Mesodermal cell (in vitro differentiated cells): ENCODE data around the gene SWSAP1.

ENCODE experiments used
- H3K27ac ChIP-seq: 2 replicates; pipeline ENCODE4 v1.7.0; 2013; ENCODE audit warnings: mild to moderate bottlenecking, low read depth, low read length, moderate library complexity; ENCODE audit not compliant: severe bottlenecking
- H3K36me3 ChIP-seq: 2 replicates; pipeline ENCODE4 v1.7.1; 2013; ENCODE audit warnings: mild to moderate bottlenecking, low read length, moderate library complexity; ENCODE audit not compliant: control insufficient read depth, insufficient read depth
- H3K4me1 ChIP-seq: one replicate; pipeline ENCODE4 v1.7.1; 2013; ENCODE audit warnings: mild to moderate bottlenecking, low read length; ENCODE audit not compliant: insufficient read depth, control insufficient read depth, poor library complexity, severe bottlenecking
- H3K4me3 ChIP-seq: 2 replicates; pipeline ENCODE4 v1.7.0; 2013; ENCODE audit warnings: low read length, control low read depth, mild to moderate bottlenecking; ENCODE audit not compliant: insufficient read depth, poor library complexity, severe bottlenecking; ENCODE audit errors: extremely low read depth
- H3K9me3 ChIP-seq: 2 replicates; pipeline ENCODE4 v1.7.1; 2013; ENCODE audit warnings: mild to moderate bottlenecking, low read length, moderate library complexity; ENCODE audit not compliant: control insufficient read depth
- WGBS, 2 experiments: methylation state at CpG; one replicate each; pipeline ENCODE4 v1.1.5; 2013; ENCODE audit warnings: missing lambda C conversion rate in 2 of 2; ENCODE audit not compliant: insufficient coverage in 2 of 2; 5-methylcytosine and 5-hydroxymethylcytosine counted together

The SWSAP1 gene

DNA sequence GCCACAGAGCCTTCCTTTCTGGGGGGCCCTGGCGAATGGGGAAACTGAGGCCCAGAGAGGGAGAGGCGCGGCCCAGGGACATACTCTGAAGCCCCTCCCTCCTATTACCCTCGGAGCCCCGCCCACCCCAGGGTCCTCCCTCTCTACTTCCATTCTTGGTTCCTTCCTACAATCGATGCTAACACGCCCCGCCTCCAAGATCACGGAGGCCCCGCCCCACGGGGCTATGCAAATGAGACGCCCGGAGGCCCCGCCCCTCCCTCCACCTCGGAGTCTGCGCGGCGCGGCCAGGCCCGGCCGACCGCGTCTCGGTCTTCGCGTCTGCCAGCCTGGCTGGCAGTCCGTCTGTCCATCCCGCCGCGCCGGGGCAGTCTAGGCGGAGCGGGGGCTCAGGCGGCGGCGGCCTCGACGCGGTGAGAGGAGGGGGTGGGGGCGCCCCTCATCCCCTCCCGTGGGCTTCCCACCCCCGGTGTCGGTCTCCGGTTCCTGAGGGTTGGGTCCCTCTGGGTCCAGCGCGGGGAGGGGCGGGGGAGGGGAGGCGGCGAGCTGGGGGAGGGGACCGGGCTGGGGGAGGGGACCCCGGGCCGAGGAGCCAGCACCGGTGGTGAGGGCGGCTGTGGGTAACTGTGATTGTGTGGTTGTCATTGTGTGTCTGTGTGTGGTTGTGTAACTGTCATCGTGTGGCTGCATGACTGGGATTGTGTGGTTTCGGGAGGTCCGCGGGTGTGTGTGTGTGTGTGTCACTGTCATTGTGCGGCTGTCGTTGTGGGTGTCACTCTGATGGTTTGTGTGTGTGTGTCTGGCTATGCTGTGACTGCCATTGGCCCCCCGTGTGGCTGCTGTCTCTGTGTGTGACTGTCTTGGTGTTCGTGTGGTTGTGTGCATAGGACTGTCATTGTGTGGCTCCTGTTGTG is 19.0 kb upstream of the SWSAP1 start, which contains the start of gene PLPPR2:
PLPPR2 (plus strand) TSS at position 273 of the 914 bp plus-strand sequence. CDS start 2,242 bp downstream, outside the sequence.
- H3K4me3 ChIP-seq = peak within 1 kb of the TSS; percentile 47
- H3K36me3 ChIP-seq = no peaks in the 10 kb centered on the region
- H3K9me3 ChIP-seq = no peaks in the 10 kb centered on the region
- H3K27ac ChIP-seq = no peak within 1 kb of the TSS
- WGBS, 2 experiments = 8 to 22% methylated on average over 21 to 26 of the region's 62 CpGs
- no peaks in the 10 kb centered on the region for H3K4me1 ChIP-seq

DNA sequence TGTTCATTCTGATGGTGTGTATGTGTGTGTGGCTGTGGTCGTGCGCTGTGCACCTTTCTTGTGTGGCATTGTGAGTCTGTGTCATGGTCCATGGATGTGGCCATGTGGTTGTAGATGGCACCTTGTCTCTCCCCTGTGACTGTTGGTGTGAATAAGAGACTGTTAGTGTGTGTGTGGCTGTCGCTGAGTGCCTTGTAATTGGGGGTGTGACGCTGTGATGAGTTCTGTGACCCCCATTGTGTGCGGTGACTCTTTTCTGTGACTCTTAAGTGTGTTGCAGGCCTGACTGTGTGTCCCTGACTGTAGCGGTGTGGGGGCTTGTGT is 18.4 kb upstream of the SWSAP1 start:
- Histone ChIP-seq H3K9me3 (no peaks in the 10 kb centered on the region), H3K4me1 (no peaks in the 10 kb centered on the region), H3K27ac (no peak overlapping the region), H3K4me3 (peak overlapping the region; percentile 47), H3K36me3 (no peaks in the 10 kb centered on the region)
- WGBS, 2 experiments = 81 to 87% methylated on average over 5 to 6 of the region's 6 CpGs

DNA sequence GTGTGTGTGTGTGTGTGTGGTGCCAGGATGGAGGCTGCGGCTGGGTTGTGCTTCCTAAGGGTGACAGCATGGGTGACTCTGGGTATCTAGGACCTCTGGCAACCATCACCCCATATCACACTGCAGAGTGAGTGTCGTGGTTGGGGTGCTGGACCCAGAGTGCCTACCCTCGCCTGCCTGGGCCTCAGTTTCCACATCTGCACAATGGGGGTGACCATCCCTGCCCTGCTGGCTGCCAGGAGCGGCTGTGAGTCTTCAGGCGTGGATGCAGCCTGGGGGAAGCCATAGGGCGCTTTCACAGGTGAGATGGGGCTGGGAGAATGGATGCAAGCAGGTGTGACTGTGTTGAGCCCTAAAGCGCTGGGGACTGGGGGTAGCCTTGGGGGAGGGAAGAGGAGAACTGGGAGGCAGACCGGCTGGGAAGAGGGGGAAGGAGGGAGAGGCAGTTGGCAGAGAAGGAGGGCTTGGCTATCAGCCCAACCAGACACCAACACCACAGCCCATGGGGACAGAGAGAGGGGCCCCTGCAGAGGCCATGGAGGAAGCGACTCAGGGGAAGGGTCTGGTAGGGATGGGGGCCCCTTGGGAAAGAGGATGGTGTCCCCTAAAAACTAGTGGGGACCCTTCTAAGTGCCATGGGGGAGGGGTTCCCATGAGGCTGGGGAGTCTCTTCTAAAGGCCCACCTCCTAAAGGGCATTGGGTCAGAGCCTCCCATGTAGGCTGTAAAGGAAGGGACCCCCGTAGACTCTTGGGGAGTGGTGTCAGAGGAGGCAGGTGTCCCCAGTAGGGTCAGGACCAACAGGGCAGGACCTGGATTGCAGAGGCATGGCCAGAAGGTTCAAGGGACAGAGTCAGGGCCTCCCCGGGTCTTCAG is 17.6 kb upstream of the SWSAP1 start:
- no peaks in the 10 kb centered on the region for H3K9me3 ChIP-seq
- H3K27ac ChIP-seq = no peak overlapping the region
- 79 to 81% methylated on average over 6 to 10 of the region's 11 CpGs for WGBS, 2 experiments
- no peaks in the 10 kb centered on the region for H3K36me3 ChIP-seq
- H3K4me1 ChIP-seq = no peaks in the 10 kb centered on the region
- H3K4me3 ChIP-seq = no peak overlapping the region

DNA sequence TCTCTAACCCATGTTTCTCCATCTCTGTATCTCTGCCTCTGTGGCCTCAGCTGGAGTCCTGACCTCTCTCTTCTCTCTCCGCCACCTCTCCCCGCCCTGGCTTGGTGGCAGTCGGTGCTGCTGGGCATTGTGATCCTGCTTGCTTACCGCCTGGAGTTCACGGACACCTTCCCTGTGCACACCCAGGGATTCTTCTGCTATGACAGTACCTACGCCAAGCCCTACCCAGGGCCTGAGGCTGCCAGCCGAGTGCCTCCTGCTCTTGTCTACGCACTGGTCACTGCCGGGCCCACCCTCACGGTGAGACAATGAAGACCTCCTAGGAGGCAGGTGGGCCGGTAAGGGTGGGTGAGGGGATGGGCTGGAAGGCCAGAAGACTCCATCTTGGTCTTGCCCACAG is 15.0 kb upstream of the SWSAP1 start:
- H3K4me1 ChIP-seq = no peaks in the 10 kb centered on the region
- no peak overlapping the region for H3K4me3 ChIP-seq
- no peaks in the 10 kb centered on the region for H3K36me3 ChIP-seq
- H3K27ac ChIP-seq = no peak overlapping the region
- no peaks in the 10 kb centered on the region for H3K9me3 ChIP-seq
- 89 to 92% methylated on average over 7 to 11 of the region's 11 CpGs for WGBS, 2 experiments

DNA sequence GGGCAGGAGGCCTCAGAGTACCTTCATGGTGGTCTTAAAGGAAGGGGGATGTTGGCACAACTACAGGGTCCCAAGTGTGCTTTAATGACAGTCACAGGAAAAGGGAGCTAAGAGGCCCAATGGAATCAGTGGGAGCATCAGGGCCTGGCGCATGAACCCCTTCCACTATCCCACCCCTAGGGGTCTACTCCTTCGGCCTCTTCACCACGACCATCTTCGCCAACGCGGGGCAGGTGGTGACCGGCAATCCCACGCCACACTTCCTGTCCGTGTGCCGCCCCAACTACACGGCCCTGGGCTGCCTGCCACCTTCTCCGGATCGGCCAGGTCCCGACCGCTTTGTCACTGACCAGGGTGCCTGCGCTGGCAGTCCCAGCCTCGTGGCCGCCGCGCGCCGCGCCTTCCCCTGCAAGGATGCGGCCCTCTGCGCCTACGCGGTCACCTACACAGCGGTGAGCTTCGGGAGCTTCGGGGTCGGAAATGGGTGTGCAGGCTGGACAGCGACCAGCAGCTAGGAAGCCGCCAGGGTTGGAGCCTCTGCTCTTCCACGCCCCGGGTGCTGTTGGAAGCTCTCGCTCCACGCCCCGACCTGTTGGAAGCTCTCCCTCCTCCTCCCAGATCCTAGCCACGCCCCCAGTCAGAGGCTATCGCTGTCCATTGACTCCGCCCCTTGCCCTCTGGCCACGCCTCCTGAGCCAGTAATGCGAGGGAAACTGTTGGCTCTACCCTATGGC is 13.3 kb upstream of the SWSAP1 start:
- H3K36me3 ChIP-seq = peaks cover 2% of the 10 kb centered on the region
- no peaks in the 10 kb centered on the region for H3K9me3 ChIP-seq
- H3K4me1 ChIP-seq = no peaks in the 10 kb centered on the region
- WGBS, 2 experiments = 46 to 47% methylated on average over 40 to 43 of the region's 43 CpGs
- no peak overlapping the region for H3K4me3 ChIP-seq
- H3K27ac ChIP-seq = no peak overlapping the region

DNA sequence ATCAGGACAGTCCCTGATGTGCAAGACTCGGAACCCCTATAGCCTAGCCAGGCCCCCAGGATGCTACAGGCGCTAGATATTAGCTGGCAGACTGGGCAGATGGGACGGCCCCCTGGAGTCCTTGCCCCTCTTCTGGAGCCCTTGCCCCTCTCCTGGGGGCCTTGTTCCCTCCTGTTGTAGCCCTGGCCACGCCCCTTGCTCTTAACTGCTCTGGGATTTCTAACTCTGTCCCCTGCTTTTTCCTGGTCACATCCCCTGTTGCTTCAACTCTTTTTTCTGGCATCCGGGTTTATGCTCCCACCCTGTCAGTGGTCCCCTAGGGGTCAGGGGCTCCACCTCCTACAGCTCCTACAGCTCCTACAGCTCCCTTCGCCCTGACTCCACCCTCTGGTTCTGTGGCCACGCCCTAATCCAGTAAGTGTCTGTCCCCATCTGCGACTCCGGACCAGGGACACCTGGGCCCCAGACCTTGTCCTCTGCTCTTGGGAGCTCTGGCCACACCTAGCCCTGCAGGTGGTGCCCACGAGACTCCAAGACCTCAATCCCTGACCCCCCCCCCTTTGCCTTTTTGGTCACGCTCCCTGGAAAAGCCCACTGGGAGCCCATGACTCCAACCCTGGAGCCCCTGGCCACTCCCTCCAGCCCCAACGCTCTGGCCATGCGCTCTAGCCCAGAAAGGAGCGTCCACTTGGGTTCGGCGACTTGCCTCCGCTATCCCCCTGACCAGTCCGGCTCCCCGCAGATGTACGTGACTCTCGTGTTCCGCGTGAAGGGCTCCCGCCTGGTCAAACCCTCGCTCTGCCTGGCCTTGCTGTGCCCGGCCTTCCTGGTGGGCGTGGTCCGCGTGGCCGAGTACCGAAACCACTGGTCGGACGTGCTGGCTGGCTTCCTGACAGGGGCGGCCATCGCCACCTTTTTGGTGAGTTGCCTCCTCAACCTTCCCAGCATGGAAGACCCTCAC is 12.4 kb upstream of the SWSAP1 start:
- Histone ChIP-seq H3K27ac (no peak overlapping the region), H3K36me3 (peaks cover 2% of the 10 kb centered on the region), H3K4me3 (no peak overlapping the region), H3K9me3 (no peaks in the 10 kb centered on the region), H3K4me1 (no peaks in the 10 kb centered on the region)
- 85 to 91% methylated on average over 24 to 34 of the region's 35 CpGs for WGBS, 2 experiments

DNA sequence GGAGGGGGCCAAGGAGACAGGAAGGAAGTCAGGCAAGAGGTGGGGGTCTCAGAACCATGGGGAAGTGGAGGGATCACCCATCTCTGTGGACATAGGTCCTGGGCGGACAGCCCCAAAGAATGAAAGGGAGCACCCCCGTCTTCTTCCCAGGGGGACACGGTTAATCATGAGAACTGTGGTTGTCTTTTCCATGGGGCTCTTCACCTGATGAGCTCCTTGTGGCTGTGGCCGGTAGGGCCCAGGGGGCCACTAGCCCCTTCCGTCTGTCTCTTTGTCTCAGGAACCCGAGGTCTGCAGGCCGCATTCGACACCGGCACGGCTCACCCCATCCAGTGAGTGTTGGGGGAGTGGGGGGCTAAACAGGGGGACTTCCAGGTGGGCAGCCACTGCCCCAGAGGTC is 10.6 kb upstream of the SWSAP1 start:
- Histone ChIP-seq H3K4me1 (no peaks in the 10 kb centered on the region), H3K36me3 (peaks cover 2% of the 10 kb centered on the region), H3K9me3 (no peaks in the 10 kb centered on the region), H3K27ac (no peak overlapping the region), H3K4me3 (no peak overlapping the region)
- WGBS, 2 experiments = 88 to 98% methylated on average over 6 to 9 of the region's 10 CpGs

DNA sequence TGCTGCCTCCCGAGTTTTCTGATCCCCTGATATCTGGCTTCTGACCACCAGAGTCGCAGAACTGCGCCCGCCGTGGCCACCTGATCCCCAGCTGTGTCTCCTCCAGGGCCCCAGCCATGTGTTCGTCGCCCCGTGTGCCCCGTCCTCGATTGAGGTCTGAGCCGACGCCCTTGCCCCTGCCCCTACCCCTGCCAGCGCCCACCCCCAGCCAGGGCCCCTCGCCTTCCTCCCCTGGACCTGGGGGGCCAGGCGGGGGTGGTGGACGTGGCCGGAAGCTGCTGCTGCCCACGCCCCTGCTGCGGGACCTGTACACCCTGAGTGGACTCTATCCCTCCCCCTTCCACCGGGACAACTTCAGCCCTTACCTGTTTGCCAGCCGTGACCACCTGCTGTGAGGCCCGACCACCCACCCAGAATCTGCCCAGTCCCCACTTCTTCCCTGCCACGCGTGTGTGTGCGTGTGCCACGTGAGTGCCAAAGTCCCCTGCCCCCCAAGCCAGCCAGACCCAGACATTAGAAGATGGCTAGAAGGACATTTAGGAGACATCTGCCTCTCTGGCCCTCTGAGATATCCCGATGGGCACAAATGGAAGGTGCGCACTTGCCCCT is 10.1 kb upstream of the SWSAP1 start:
- H3K4me1 ChIP-seq = no peaks in the 10 kb centered on the region
- H3K9me3 ChIP-seq = no peaks in the 10 kb centered on the region
- H3K36me3 ChIP-seq = peaks cover 2% of the 10 kb centered on the region
- H3K27ac ChIP-seq = no peak overlapping the region
- no peak overlapping the region for H3K4me3 ChIP-seq
- WGBS, 2 experiments = 92 to 93% methylated on average over 21 to 25 of the region's 28 CpGs

DNA sequence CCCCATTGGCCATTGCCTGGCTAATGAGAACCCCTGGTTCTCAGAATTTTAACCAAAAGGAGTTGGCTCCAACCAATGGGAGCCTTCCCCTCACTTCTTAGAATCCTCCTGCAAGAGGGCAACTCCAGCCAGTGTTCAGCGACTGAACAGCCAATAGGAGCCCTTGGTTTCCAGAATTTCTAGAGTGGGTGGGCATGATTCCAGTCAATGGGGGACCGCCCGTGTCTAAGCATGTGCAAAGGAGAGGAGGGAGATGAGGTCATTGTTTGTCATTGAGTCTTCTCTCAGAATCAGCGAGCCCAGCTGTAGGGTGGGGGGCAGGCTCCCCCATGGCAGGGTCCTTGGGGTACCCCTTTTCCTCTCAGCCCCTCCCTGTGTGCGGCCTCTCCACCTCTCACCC is 9.5 kb upstream of the SWSAP1 start:
- no peak overlapping the region for H3K4me3 ChIP-seq
- WGBS, 2 experiments = 90 to 100% methylated on average over 1 to 4 of the region's 5 CpGs
- no peak overlapping the region for H3K27ac ChIP-seq
- no peaks in the 10 kb centered on the region for H3K9me3 ChIP-seq
- H3K4me1 ChIP-seq = no peaks in the 10 kb centered on the region
- peaks cover 2% of the 10 kb centered on the region for H3K36me3 ChIP-seq
